ENCODE measurements around the gene CLSTN3. TPM values are rescaled to one million over a fixed set of nuclear protein-coding genes. Genes with fewer than 3 reads are reported as not detected.

The CLSTN3 gene
- total and polyA plus RNA-seq, 4 donors, result 6.1 to 37.2 (median 26.8) TPM

- Histone ChIP-seq H3K4me3 (ENCODE audit: low read depth in 1 of 3, low read length in 3 of 3) (no peak overlapping the region), H3K36me3 (ENCODE audit: control insufficient read depth in 4 of 4, insufficient read depth in 3 of 4, low read depth in 1 of 4, low read length in 3 of 4) (peaks cover 0 to 3% (median 1%) of the 10 kb centered on the region in 4 donors), H3K27me3 (ENCODE audit: control insufficient read depth in 4 of 4, insufficient read depth in 4 of 4, low read length in 3 of 4) (no peaks in the 10 kb centered on the region), H3K9me3 (ENCODE audit: control insufficient read depth in 4 of 4, low read length in 3 of 4) (no peaks in the 10 kb centered on the region), H3K27ac (ENCODE audit: low read depth in 1 of 2, low read length in 2 of 2) (no peak overlapping the region), H3K4me1 (ENCODE audit: control insufficient read depth in 4 of 4, insufficient read depth in 4 of 4, low read length in 3 of 4) (peaks cover 11 to 66% (median 46%) of the 10 kb centered on the region in 4 donors), H3K9ac (ENCODE audit: low read depth in 1 of 2, low read length in 2 of 2) (no peak overlapping the region)
- DNase-seq (ENCODE audit: low spot score), result no peak
- TF ChIP-seq HNF4A (conservative IDR thresholded peaks at IDR 0.05), result no peak
- TF ChIP-seq RXRA (IDR thresholded peaks at IDR 0.05), result no peak
- no peak for TF ChIP-seq RAD21 (IDR thresholded peaks at IDR 0.05)
- TF ChIP-seq HNF4G (IDR thresholded peaks at IDR 0.05), result no peak
- no peak for TF ChIP-seq FOXA2 (IDR thresholded peaks at IDR 0.05)
- no peak for TF ChIP-seq EGR1 (IDR thresholded peaks at IDR 0.05; ENCODE audit: low read depth in 2 of 2)
- TF ChIP-seq YY1 (IDR thresholded peaks at IDR 0.05), result no peak
- no peak for TF ChIP-seq REST (IDR thresholded peaks at IDR 0.05)
- TF ChIP-seq ZBTB33 (IDR thresholded peaks at IDR 0.05), result no peak
- WGBS, result 79% methylated on average over 5 of the region's 5 CpGs
Measured at GRCh38 chr12:7120166-7120565, 10.0 kb upstream of the CLSTN3 start.

DNA sequence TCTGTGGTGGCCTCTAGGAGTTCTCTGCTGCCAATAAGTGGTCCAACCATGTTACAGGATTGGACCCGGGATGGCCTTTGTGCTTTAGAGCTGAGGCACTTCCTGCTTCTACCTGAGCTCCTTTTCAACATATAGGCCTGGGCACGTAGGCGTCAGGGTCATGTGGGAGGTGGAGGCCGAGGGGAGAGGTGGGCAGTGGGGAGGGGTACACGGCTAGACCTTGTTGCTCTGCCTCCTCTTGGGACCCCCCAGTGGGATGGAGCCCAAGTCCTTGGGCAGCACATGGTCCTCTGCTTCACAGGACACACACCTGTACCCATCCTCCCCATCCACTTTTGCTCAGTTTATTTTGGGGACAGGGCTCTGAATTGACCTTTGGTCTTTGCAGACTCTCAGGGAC, 8.8 kb upstream of the CLSTN3 start:
- DNase-seq (ENCODE audit: low spot score), result no peak

More for the DNA sequence above, 8.8 kb upstream of the CLSTN3 start:
- H3K9ac ChIP-seq (ENCODE audit: low read depth in 1 of 2, low read length in 2 of 2), result no peak overlapping the region
- TF ChIP-seq RAD21 (IDR thresholded peaks at IDR 0.05) (no peak), ATF3 (IDR thresholded peaks at IDR 0.05) (no peak)
- peaks cover 0 to 3% (median 0%) of the 10 kb centered on the region in 4 donors for H3K36me3 ChIP-seq (ENCODE audit: control insufficient read depth in 4 of 4, insufficient read depth in 3 of 4, low read depth in 1 of 4, low read length in 3 of 4)
- peaks cover 12 to 75% (median 54%) of the 10 kb centered on the region in 4 donors for H3K4me1 ChIP-seq (ENCODE audit: control insufficient read depth in 4 of 4, insufficient read depth in 4 of 4, low read length in 3 of 4)
- 70% methylated on average over 5 of the region's 5 CpGs for WGBS
- no peak overlapping the region for H3K4me3 ChIP-seq (ENCODE audit: low read depth in 1 of 3, low read length in 3 of 3)
- H3K27me3 ChIP-seq (ENCODE audit: control insufficient read depth in 4 of 4, insufficient read depth in 4 of 4, low read length in 3 of 4), result no peaks in the 10 kb centered on the region
- no peak overlapping the region for H3K27ac ChIP-seq (ENCODE audit: low read depth in 1 of 2, low read length in 2 of 2)
- H3K9me3 ChIP-seq (ENCODE audit: control insufficient read depth in 4 of 4, low read length in 3 of 4), result no peaks in the 10 kb centered on the region

All from liver (tissue), 9 donors.